IMR-90 (cell line): ENCODE measurements around the gene SPINK5. TPM values are rescaled to one million over a fixed set of nuclear protein-coding genes. Genes with fewer than 3 reads are reported as not detected.
"Not testable (repeated sequence)": the region's sequence is repeated elsewhere in the genome, so short reads cannot be mapped to it uniquely, and the experiment has no call there.

ENCODE experiments used
- ATAC-seq: fragments of 200-7000 bp; cut with Tn5 transposase; 2 replicates; pipeline ENCODE4 v1.9.1; 2020; ENCODE audit warnings: low read depth, mild to moderate bottlenecking, moderate library complexity
- BruUV-seq: library from RNA; stranded (reverse); fragments of 400-500 nt; replicated peaks from 2 replicates; lab custom pipeline; 2021; lab: Mats Ljungman, UMichigan
- CTCF ChIA-PET: fragments of 300-600 bp; formaldehyde crosslinking; extraction: SDS; loops from one replicate; lab custom pipeline; 2021; ENCODE audit warnings: antibody characterized with exemption; lab: Yijun Ruan, JAX
- POLR2A ChIA-PET: fragments of 300-600 bp; sonication (Branson Sonifier 250); formaldehyde crosslinking; loops from one replicate; lab custom pipeline; 2022; ENCODE audit warnings: antibody characterized with exemption; ENCODE audit not compliant: unreplicated experiment; lab: Charles Lee
- DNase-seq: peaks from one replicate; pipeline ENCODE4 v3.0.0; 2013
- H2AFZ ChIP-seq: replicated peaks from 2 replicates; pipeline ENCODE3; 2013; ENCODE audit warnings: low read length, mild to moderate bottlenecking; ENCODE audit not compliant: poor library complexity
- H2AK5ac ChIP-seq: 2 replicates; pipeline ENCODE4 v1.6.1; 2013; ENCODE audit warnings: low read depth, low read length, inconsistent platforms
- H2AK9ac ChIP-seq: replicated peaks from 2 replicates; pipeline ENCODE3; 2013; ENCODE audit warnings: mild to moderate bottlenecking, low read depth, low read length, moderate library complexity; ENCODE audit not compliant: poor library complexity
- H2BK120ac ChIP-seq: 2 replicates; pipeline ENCODE4 v1.6.1; 2013; ENCODE audit warnings: low read depth, low read length, inconsistent platforms
- H2BK15ac ChIP-seq: 3 replicates; pipeline ENCODE4 v1.6.1; 2013; ENCODE audit warnings: low read depth, low read length, inconsistent platforms
- H2BK20ac ChIP-seq: 2 replicates; pipeline ENCODE4 v1.6.1; 2013; ENCODE audit warnings: low read depth, mild to moderate bottlenecking, inconsistent platforms, low read length, moderate library complexity
- H2BK5ac ChIP-seq: 2 replicates; pipeline ENCODE4 v1.6.1; 2013; ENCODE audit warnings: mild to moderate bottlenecking, low read depth, low read length, inconsistent platforms; ENCODE audit not compliant: poor library complexity, severe bottlenecking
- H3K14ac ChIP-seq: replicated peaks from 2 replicates; pipeline ENCODE4 v1.6.1; 2013; ENCODE audit warnings: low read depth, low read length, inconsistent platforms
- H3K18ac ChIP-seq: 2 replicates; pipeline ENCODE4 v1.6.1; 2013; ENCODE audit warnings: low read depth, low read length, control low read depth
- H3K23ac ChIP-seq: 2 replicates; pipeline ENCODE4 v1.6.1; 2013; ENCODE audit warnings: low read depth, low read length, inconsistent platforms
- H3K27ac ChIP-seq: 2 replicates; pipeline ENCODE4 v1.5.1; 2013; ENCODE audit warnings: mild to moderate bottlenecking, control low read depth, low read length; ENCODE audit not compliant: insufficient read depth
- H3K27me3 ChIP-seq: 2 replicates; pipeline ENCODE4 v1.6.1; 2013; ENCODE audit warnings: low read length; ENCODE audit not compliant: control insufficient read depth, insufficient read depth
- H3K36me3 ChIP-seq: 2 replicates; pipeline ENCODE4 v1.6.1; 2013; ENCODE audit warnings: low read length, mixed read lengths; ENCODE audit not compliant: control insufficient read depth, insufficient read depth
- H3K4ac ChIP-seq: 2 replicates; pipeline ENCODE4 v1.6.1; 2013; ENCODE audit warnings: low read depth, low read length, inconsistent platforms
- H3K4me1 ChIP-seq: 2 replicates; pipeline ENCODE4 v1.6.1; 2013; ENCODE audit warnings: low read length, mixed read lengths; ENCODE audit not compliant: control insufficient read depth, insufficient read depth
- H3K4me2 ChIP-seq: 2 replicates; pipeline ENCODE4 v1.6.1; 2013; ENCODE audit warnings: low read depth, mild to moderate bottlenecking, control low read depth, low read length, moderate library complexity
- H3K4me3 ChIP-seq: 2 replicates; pipeline ENCODE4 v1.5.1; 2013; ENCODE audit warnings: low read depth, mild to moderate bottlenecking, control low read depth, low read length, moderate library complexity; ENCODE audit not compliant: insufficient read depth
- H3K56ac ChIP-seq: 2 replicates; pipeline ENCODE4 v1.6.1; 2013; ENCODE audit warnings: low read length, inconsistent platforms; ENCODE audit not compliant: insufficient read depth; ENCODE audit errors: extremely low read depth
- H3K79me1 ChIP-seq, 2 experiments: 2 replicates each; pipeline ENCODE4 v1.6.1; 2013; ENCODE audit warnings: low read length in 2 of 2, inconsistent platforms in 1 of 2, low read depth in 1 of 2
- H3K9ac ChIP-seq: 2 replicates; pipeline ENCODE4 v1.6.1; 2013; ENCODE audit warnings: low read depth, low read length, control low read depth
- H3K9me1 ChIP-seq: 2 replicates; pipeline ENCODE4 v1.6.1; 2013; ENCODE audit warnings: low read length, inconsistent platforms; ENCODE audit not compliant: insufficient read depth
- H3K9me3 ChIP-seq: 2 replicates; pipeline ENCODE4 v1.6.1; 2013; ENCODE audit warnings: low read length; ENCODE audit not compliant: control insufficient read depth, insufficient read depth
- H4K20me1 ChIP-seq: 2 replicates; pipeline ENCODE4 v1.6.1; 2013; ENCODE audit warnings: low read length, inconsistent platforms; ENCODE audit not compliant: insufficient read depth
- H4K5ac ChIP-seq: 2 replicates; pipeline ENCODE4 v1.6.1; 2013; ENCODE audit warnings: mild to moderate bottlenecking, low read depth, low read length, control low read depth
- H4K8ac ChIP-seq, 2 experiments: 2 replicates each; pipeline ENCODE4 v1.6.1; 2013; ENCODE audit warnings: low read depth in 2 of 2, low read length in 2 of 2, control low read depth in 1 of 2, inconsistent platforms in 1 of 2
- H4K91ac ChIP-seq: 2 replicates; pipeline ENCODE4 v1.6.1; 2013; ENCODE audit warnings: low read depth, low read length, inconsistent platforms; ENCODE audit not compliant: insufficient read depth
- BHLHE40 ChIP-seq: fragments of 150-350 bp; IDR thresholded peaks from 2 replicates; pipeline ENCODE4 v1.6.1; 2016; ENCODE audit warnings: mild to moderate bottlenecking, low read depth, low read length
- CEBPB ChIP-seq: IDR thresholded peaks from 2 replicates; pipeline ENCODE4 v1.6.1; 2012; ENCODE audit warnings: low read depth, low read length, improper control_type of control experiment
- ELK1 ChIP-seq: fragments of 150-350 bp; IDR thresholded peaks from 2 replicates; pipeline ENCODE4 v1.6.1; 2016; ENCODE audit warnings: low read depth, mild to moderate bottlenecking, low read length, moderate library complexity, borderline replicate concordance
- FOS ChIP-seq: fragments of 150-350 bp; IDR thresholded peaks from 2 replicates; pipeline ENCODE4 v1.6.1; 2016; ENCODE audit warnings: low read depth, low read length
- MAFK ChIP-seq: IDR thresholded peaks from 2 replicates; pipeline ENCODE4 v1.6.1; 2012; ENCODE audit warnings: low read depth, low read length, improper control_type of control experiment
- NFE2L2 ChIP-seq: fragments of 150-350 bp; IDR thresholded peaks from 2 replicates; pipeline ENCODE4 v1.6.1; 2016; ENCODE audit warnings: low read depth, mild to moderate bottlenecking, low read length
- POLR2A ChIP-seq: IDR thresholded peaks from 2 replicates; pipeline ENCODE4 v1.6.1; 2012; ENCODE audit warnings: mild to moderate bottlenecking, low read depth, low read length
- RAD21 ChIP-seq: IDR thresholded peaks from 2 replicates; pipeline ENCODE4 v1.6.1; 2012; ENCODE audit warnings: low read length, improper control_type of control experiment
- RCOR1 ChIP-seq: IDR thresholded peaks from 2 replicates; pipeline ENCODE4 v1.6.1; 2012; ENCODE audit warnings: mild to moderate bottlenecking, low read length, improper control_type of control experiment; ENCODE audit not compliant: insufficient replicate concordance
- RFX5 ChIP-seq: IDR thresholded peaks from 2 replicates; pipeline ENCODE4 v1.8.0; 2012; ENCODE audit warnings: low read depth, mild to moderate bottlenecking, low read length, moderate library complexity
- SMC3 ChIP-seq: fragments of 150-350 bp; IDR thresholded peaks from 2 replicates; pipeline ENCODE4 v1.6.1; 2016; ENCODE audit warnings: low read depth, mild to moderate bottlenecking, antibody characterized with exemption, low read length, moderate library complexity
- WGBS, 2 experiments: methylation state at CpG; one replicate each; pipeline versions ENCODE4 v1.1.5 to v1.1.7; 2013; ENCODE audit warnings: missing lambda C conversion rate in 2 of 2; ENCODE audit not compliant: insufficient read length in 1 of 2; ENCODE audit errors: extremely low coverage in 2 of 2; 5-methylcytosine and 5-hydroxymethylcytosine counted together
- dilution Hi-C: fragments of 300-500 bp; cut with HindIII; formaldehyde crosslinking; loops from one replicate; pipeline ENCODE4 v1.14.3; 2018; ENCODE audit warnings: low sequenced_read_pairs; ENCODE audit not compliant: unreplicated experiment
- in situ Hi-C: fragments of 300-500 bp; cut with MboI; formaldehyde crosslinking; loops from 3 replicates; pipeline ENCODE4 v1.14.3; 2019; ENCODE audit warnings: low sequenced_read_pairs, inconsistent platforms, mixed read lengths
- intact Hi-C: fragments of 100-400 bp; cut with micrococcal nuclease; formaldehyde crosslinking; loops from 2 replicates; pipeline ENCODE4 v1.10.0; 2022
- polyA plus RNA-seq, 3 experiments: library from polyadenylated mRNA; depleted of rRNA; stranded (reverse); fragments of >200 nt; gene quantifications; 2 replicates each; pipeline ENCODE4 v1.2.3, GENCODE V29; 2012; ENCODE audit warnings: low replicate concordance in 1 of 3
- total RNA-seq: library from RNA; depleted of rRNA; stranded (reverse); fragments of >200 nt; gene quantifications from 2 replicates; pipeline ENCODE4 v1.2.3, GENCODE V29; 2012

The SPINK5 gene
- total and polyA plus RNA-seq, 2 of the 4 experiments (the other 2 are of a cell fraction): not detected

GRCh38 chr5:148043705-148044104 lies 20.1 kb upstream of the SPINK5 start:
- no peaks in the 10 kb centered on the region for H4K20me1 ChIP-seq
- no peak overlapping the region for H3K23ac ChIP-seq
- intact Hi-C loops (no loop called here), dilution Hi-C loops (no loop called here), in situ Hi-C loops (no loop called here)
- no peak overlapping the region for H2BK15ac ChIP-seq
- H3K36me3 ChIP-seq: no peaks in the 10 kb centered on the region
- H4K91ac ChIP-seq: no peak overlapping the region
- no peak overlapping the region for H3K4ac ChIP-seq
- H3K4me3 ChIP-seq: no peak overlapping the region
- H3K4me2 ChIP-seq: no peak overlapping the region
- no peaks in the 10 kb centered on the region for H3K4me1 ChIP-seq
- no peak overlapping the region for H4K5ac ChIP-seq
- no peaks in the 10 kb centered on the region for H3K9me1 ChIP-seq
- H3K18ac ChIP-seq: no peak overlapping the region
- no peak overlapping the region for H2BK5ac ChIP-seq
- no peak overlapping the region for H3K9ac ChIP-seq
- BruUV-seq: no TSS peak
- POLR2A ChIA-PET: no interaction called here
- H2AFZ ChIP-seq: no peak overlapping the region
- ATAC-seq: no peak
- TF ChIP-seq NFE2L2 (no peak), BHLHE40 (no peak), RFX5 (no peak), RAD21 (no peak), POLR2A (no peak), SMC3 (no peak), FOS (no peak), CEBPB (no peak), MAFK (no peak), ELK1 (no peak), RCOR1 (no peak)
- no peak overlapping the region for H2BK20ac ChIP-seq
- no peaks in the 10 kb centered on the region for H3K27me3 ChIP-seq
- no peak overlapping the region for H2AK9ac ChIP-seq
- CTCF ChIA-PET: no interaction called here
- H2AK5ac ChIP-seq: no peak overlapping the region
- DNase-seq: no peak
- H3K27ac ChIP-seq: no peak overlapping the region
- no peak overlapping the region for H3K56ac ChIP-seq
- H3K79me1 ChIP-seq: no peaks in the 10 kb centered on the region
- H3K14ac ChIP-seq: no peak overlapping the region
- no peak overlapping the region for H4K8ac ChIP-seq
- no peak overlapping the region for H2BK120ac ChIP-seq
- no peaks in the 10 kb centered on the region for H3K9me3 ChIP-seq
- no CpG with 5 or more reads among the region's 2 CpGs for WGBS, 2 experiments

DNA sequence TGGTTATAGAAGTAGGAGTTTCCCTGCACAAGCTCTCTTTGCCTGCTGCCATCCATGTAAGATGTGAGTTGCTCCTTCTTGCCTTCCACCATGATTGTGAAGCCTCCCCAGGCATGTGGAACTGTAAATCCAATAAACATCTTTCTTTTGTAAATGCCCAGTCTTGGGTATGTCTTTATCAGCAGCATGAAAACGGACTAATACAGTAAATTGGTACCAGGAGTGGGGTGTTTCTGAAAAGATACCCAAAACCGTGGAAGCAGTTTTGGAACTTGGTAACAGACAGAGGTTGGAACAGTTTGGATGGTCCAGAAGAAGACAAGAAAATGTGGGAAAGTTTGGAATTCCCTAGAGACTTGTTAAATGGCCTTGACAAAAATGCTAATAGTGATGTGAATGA lies 8.6 kb upstream of the SPINK5 start:
- H3K9me3 ChIP-seq, H2BK120ac ChIP-seq, H4K8ac ChIP-seq, H2AK9ac ChIP-seq, ATAC-seq, H2AK5ac ChIP-seq, H4K91ac ChIP-seq, H4K5ac ChIP-seq, H2BK20ac ChIP-seq, H3K9ac ChIP-seq, H3K56ac ChIP-seq, H2BK5ac ChIP-seq, in situ Hi-C loops, H3K79me1 ChIP-seq, H3K27ac ChIP-seq, H3K36me3 ChIP-seq, H3K4me2 ChIP-seq, H3K27me3 ChIP-seq, H2BK15ac ChIP-seq, H3K4me3 ChIP-seq, H3K4ac ChIP-seq, intact Hi-C loops, CTCF ChIA-PET, H4K20me1 ChIP-seq, H3K14ac ChIP-seq, H3K4me1 ChIP-seq, H3K18ac ChIP-seq, H3K23ac ChIP-seq, DNase-seq, dilution Hi-C loops, POLR2A ChIA-PET, BruUV-seq, H3K9me1 ChIP-seq, H2AFZ ChIP-seq: not testable (repeated sequence)
- WGBS, 2 experiments: no CpG with 5 or more reads among the region's 2 CpGs
